Stomach smooth muscle (tissue), 2 donors: ENCODE data around the gene PALLD.

Experiments used
- H3K27ac ChIP-seq: one replicate; pipeline ENCODE4 v1.7.0; 2013; ENCODE audit warnings: mild to moderate bottlenecking, low read length, inconsistent platforms
- H3K27me3 ChIP-seq, 2 donors: one replicate each; pipeline ENCODE4 v1.7.0; 2013; ENCODE audit warnings: low read length in 2 of 2; ENCODE audit not compliant: insufficient read depth in 2 of 2, control insufficient read depth in 1 of 2
- H3K36me3 ChIP-seq, 2 donors: one replicate each; pipeline ENCODE4 v1.7.0; 2013; ENCODE audit warnings: low read length in 2 of 2; ENCODE audit not compliant: control insufficient read depth in 2 of 2, insufficient read depth in 2 of 2
- H3K4me1 ChIP-seq: one replicate; pipeline ENCODE4 v1.7.0; 2013; ENCODE audit warnings: low read length; ENCODE audit not compliant: control insufficient read depth, insufficient read depth
- H3K4me3 ChIP-seq, 2 donors: one replicate each; pipeline ENCODE4 v1.7.0; 2013; ENCODE audit warnings: low read length in 2 of 2
- H3K9ac ChIP-seq, 2 donors: one replicate each; pipeline ENCODE4 v1.7.0; 2013; ENCODE audit warnings: low read length in 2 of 2, mild to moderate bottlenecking in 1 of 2
- H3K9me3 ChIP-seq, 2 donors: one replicate each; pipeline ENCODE4 v1.7.0; 2013; ENCODE audit warnings: low read length in 2 of 2; ENCODE audit not compliant: control insufficient read depth in 2 of 2
- donor health status: healthy.
- donor health status: Pancreatic carcinoma.

Gene PALLD

GRCh38 chr4:168541266-168541953, 44.6 kb downstream of the PALLD start:
- Histone ChIP-seq H3K9me3 (no peaks in the 10 kb centered on the region), H3K36me3 (no peaks in the 10 kb centered on the region), H3K4me3 (no peak overlapping the region), H3K27me3 (no peaks in the 10 kb centered on the region), H3K9ac (no peak overlapping the region), H3K27ac (no peak overlapping the region), H3K4me1 (no peaks in the 10 kb centered on the region)

- no peak overlapping the region for H3K9ac ChIP-seq
- H3K4me3 ChIP-seq = no peak overlapping the region
- no peaks in the 10 kb centered on the region for H3K9me3 ChIP-seq
- H3K27me3 ChIP-seq = no peaks in the 10 kb centered on the region
- H3K27ac ChIP-seq = no peak overlapping the region
- H3K36me3 ChIP-seq = no peaks in the 10 kb centered on the region
- H3K4me1 ChIP-seq = no peaks in the 10 kb centered on the region
Observed at GRCh38 chr4:168549143-168549542, 52.3 kb downstream of the PALLD start.

GRCh38 chr4:168550064-168550766, 53.4 kb downstream of the PALLD start:
- no peaks in the 10 kb centered on the region for H3K4me1 ChIP-seq
- H3K36me3 ChIP-seq = no peaks in the 10 kb centered on the region
- H3K27me3 ChIP-seq = no peaks in the 10 kb centered on the region
- H3K27ac ChIP-seq = no peak overlapping the region
- no peak overlapping the region for H3K4me3 ChIP-seq
- no peaks in the 10 kb centered on the region for H3K9me3 ChIP-seq
- no peak overlapping the region for H3K9ac ChIP-seq

- H3K4me1 ChIP-seq = no peaks in the 10 kb centered on the region
- H3K27ac ChIP-seq = no peak overlapping the region
- H3K36me3 ChIP-seq = no peaks in the 10 kb centered on the region
- no peaks in the 10 kb centered on the region for H3K9me3 ChIP-seq
- no peak overlapping the region for H3K9ac ChIP-seq
- H3K27me3 ChIP-seq = no peaks in the 10 kb centered on the region
- no peak overlapping the region for H3K4me3 ChIP-seq
Observed at GRCh38 chr4:168551211-168551610, 54.4 kb downstream of the PALLD start.

- H3K27me3 ChIP-seq = no peaks in the 10 kb centered on the region
- no peak overlapping the region for H3K4me3 ChIP-seq
- no peaks in the 10 kb centered on the region for H3K36me3 ChIP-seq
- no peak overlapping the region for H3K27ac ChIP-seq
- no peak overlapping the region for H3K9ac ChIP-seq
- no peaks in the 10 kb centered on the region for H3K9me3 ChIP-seq
- H3K4me1 ChIP-seq = no peaks in the 10 kb centered on the region
Observed at GRCh38 chr4:168551945-168552695, 55.3 kb downstream of the PALLD start.

GRCh38 chr4:168553714-168554370, 57.0 kb downstream of the PALLD start:
- H3K27ac ChIP-seq = no peak overlapping the region
- no peaks in the 10 kb centered on the region for H3K9me3 ChIP-seq
- H3K27me3 ChIP-seq = no peaks in the 10 kb centered on the region
- H3K4me3 ChIP-seq = no peak overlapping the region
- no peaks in the 10 kb centered on the region for H3K36me3 ChIP-seq
- H3K4me1 ChIP-seq = no peaks in the 10 kb centered on the region
- no peak overlapping the region for H3K9ac ChIP-seq

GRCh38 chr4:168555437-168555836, 58.6 kb downstream of the PALLD start:
- H3K4me1 ChIP-seq = no peaks in the 10 kb centered on the region
- H3K9me3 ChIP-seq = no peaks in the 10 kb centered on the region
- H3K27me3 ChIP-seq = no peaks in the 10 kb centered on the region
- H3K4me3 ChIP-seq = no peak overlapping the region
- H3K27ac ChIP-seq = no peak overlapping the region
- H3K9ac ChIP-seq = no peak overlapping the region
- H3K36me3 ChIP-seq = no peaks in the 10 kb centered on the region

GRCh38 chr4:168557658-168558057, 60.8 kb downstream of the PALLD start:
- Histone ChIP-seq H3K36me3 (no peaks in the 10 kb centered on the region), H3K4me3 (no peak overlapping the region), H3K4me1 (no peaks in the 10 kb centered on the region), H3K27ac (no peak overlapping the region), H3K27me3 (no peaks in the 10 kb centered on the region), H3K9me3 (no peaks in the 10 kb centered on the region), H3K9ac (no peak overlapping the region)

- Histone ChIP-seq H3K27ac (no peak overlapping the region), H3K4me1 (no peaks in the 10 kb centered on the region), H3K27me3 (no peaks in the 10 kb centered on the region)
Observed at GRCh38 chr4:168558599-168558998, 61.7 kb downstream of the PALLD start.

GRCh38 chr4:168560184-168561180, 63.6 kb downstream of the PALLD start:
- no peak overlapping the region for H3K27ac ChIP-seq

More at GRCh38 chr4:168558599-168558998, 61.7 kb downstream of the PALLD start:
- Histone ChIP-seq H3K9me3 (no peaks in the 10 kb centered on the region), H3K4me3 (no peak overlapping the region), H3K36me3 (no peaks in the 10 kb centered on the region), H3K9ac (no peak overlapping the region)

More at GRCh38 chr4:168560184-168561180, 63.6 kb downstream of the PALLD start:
- Histone ChIP-seq H3K9me3 (no peaks in the 10 kb centered on the region), H3K36me3 (no peaks in the 10 kb centered on the region), H3K9ac (no peak overlapping the region), H3K4me3 (no peak overlapping the region), H3K27me3 (no peaks in the 10 kb centered on the region), H3K4me1 (no peaks in the 10 kb centered on the region)
